Measurements from ENCODE around the gene HS3ST2.
"Not testable (repeated sequence)": the region's sequence is repeated elsewhere in the genome, so short reads cannot be mapped to it uniquely, and the experiment has no call there.

The HS3ST2 gene

DNA sequence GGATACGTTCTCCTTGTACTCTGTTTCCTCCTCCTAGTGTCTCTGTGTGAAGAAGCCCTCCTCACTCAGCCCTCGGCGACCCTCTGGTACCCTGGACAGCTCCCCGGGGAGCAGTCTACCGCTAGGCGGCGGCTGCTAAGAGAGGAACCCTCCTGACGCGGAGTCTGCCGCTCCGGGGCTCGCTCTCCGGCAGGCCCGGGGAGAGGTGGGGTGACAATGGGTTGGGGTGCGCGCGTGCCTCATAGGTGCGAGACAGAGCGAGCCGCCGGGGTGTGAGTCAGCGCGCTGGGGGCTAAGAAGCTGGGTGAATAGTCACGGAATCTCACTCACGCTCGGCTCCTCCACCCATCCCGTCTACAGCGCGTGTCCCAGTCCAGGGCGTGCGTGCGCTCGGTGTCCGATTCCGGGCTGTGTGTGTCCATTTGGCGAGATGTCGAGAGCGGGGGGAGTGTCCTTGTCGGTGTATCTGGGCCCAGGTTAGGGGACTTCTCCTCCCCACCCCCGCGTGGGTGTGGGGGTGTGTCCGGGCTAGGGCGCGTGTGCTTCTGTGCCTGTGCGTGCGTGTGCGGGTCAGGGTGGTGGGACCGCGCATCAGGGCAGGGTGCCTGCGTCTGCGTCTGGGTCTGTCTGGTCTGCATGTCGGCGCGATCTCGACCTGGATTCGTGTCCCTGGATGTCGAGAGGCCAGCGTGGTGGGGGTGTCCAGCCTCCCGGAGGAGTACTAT is 577 bp upstream of the HS3ST2 start:
- peak; percentile 4 for DNase-seq (ENCODE audit: low read depth)

DNA sequence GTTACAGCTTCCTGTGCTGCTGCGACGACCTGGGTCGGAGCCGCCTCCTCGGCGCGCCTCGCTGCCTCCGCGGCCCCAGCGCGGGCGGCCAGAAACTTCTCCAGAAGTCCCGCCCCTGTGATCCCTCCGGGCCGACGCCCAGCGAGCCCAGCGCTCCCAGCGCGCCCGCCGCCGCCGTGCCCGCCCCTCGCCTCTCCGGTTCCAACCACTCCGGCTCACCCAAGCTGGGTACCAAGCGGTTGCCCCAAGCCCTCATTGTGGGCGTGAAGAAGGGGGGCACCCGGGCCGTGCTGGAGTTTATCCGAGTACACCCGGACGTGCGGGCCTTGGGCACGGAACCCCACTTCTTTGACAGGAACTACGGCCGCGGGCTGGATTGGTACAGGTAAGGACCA is 746 bp downstream of the HS3ST2 start:
- no peak for DNase-seq (ENCODE audit: low read depth)

DNA sequence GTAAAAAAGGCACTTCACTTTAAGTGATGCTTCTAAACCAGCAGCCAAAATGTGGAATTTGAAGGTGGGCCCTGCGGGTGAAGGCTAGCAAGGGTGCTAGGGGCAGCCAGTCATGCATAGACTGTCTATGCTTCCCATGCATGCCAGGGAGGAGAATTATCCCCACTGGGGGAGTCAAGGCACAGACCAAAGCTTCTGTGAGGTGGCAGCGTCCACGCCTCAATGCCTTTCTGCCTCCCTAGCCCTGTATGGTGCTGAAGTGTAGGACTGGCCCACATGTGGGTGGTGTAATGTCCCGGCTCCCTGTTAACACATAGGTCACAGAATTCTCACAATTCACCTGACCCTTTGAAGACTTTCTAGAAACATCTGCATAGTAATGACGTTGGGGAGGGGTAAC is 1.9 kb downstream of the HS3ST2 start:
- no peak for DNase-seq (ENCODE audit: low read depth)

DNA sequence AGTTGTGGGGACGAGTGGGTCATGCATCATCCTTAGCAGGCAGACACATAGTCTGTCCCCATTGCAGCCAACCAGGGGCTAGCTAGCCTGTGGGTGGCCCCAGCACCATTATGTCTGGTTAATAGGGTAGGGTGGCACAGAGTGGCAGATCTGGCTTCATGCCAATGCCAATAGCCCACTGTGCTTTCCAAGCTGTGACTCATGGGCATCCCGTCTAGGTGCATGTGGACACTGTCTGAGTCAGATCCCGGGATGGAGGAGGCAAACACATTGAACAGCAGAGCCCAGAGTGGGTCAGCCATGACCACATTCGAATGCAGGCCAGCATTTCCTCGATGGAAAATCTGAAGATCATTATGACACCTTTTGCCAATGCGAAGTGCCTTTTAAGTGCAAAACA is 2.5 kb downstream of the HS3ST2 start:
- no peak for DNase-seq (ENCODE audit: low read depth)

DNA sequence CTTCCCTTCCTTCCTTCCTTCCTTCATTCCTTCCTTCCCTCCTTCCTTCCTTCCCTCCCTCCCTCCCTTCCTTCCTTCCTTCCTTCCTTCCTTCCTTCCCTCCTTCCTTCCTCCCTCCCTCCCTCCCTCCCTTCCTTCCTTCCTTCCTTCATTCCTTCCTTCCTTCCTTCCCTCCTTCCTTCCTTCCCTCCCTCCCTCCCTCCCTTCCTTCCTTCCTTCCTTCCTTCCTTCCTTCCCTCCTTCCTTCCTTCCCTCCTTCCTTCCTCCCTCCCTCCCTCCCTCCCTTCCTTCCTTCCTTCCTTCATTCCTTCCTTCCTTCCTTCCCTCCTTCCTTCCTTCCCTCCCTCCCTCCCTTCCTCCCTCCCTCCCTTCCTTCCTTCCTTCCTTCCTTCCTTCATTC is 4.8 kb downstream of the HS3ST2 start:
- DNase-seq (ENCODE audit: low read depth): not testable (repeated sequence)

DNA sequence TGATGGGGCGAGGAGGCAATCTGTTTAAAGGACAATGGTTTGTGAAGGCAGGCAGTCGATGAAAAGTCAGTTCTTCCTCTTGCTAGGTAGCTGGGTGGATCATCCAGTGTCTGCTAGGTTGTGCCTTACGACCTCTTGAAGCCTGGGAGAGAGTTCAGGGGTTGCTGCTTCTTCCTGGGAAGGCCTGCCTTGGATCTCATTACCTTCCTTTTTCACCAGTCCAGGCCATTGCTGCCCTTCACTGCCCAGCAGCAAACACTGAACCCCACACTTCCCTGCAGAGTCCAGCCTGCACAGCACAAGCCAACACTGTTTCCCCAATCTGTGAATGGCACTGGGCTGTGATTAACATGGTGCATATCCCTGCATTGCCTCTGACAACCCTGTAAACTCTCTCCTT is 24.7 kb downstream of the HS3ST2 start:
- no peak for DNase-seq (ENCODE audit: low read depth)

DNA sequence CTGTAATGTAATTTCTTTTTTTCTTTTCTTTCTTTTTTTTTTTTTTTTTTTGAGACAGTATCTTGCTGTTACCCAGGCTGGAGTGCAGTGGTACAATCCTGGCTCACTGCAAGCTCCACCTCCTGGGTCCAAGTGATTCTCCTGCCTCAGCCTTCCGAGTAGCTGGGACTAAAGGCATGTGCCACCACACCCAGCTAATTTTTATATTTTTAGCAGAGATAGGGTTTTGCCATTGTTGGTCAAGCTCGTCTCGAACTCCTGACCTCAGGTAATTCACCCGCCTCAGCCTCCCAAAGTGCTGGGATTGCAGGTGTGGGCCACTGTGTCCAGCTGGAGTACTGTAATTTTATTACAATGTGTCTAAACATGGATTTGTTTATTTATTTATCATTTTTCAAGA is 28.1 kb downstream of the HS3ST2 start:
- not testable (repeated sequence) for DNase-seq (ENCODE audit: low read depth)

DNA sequence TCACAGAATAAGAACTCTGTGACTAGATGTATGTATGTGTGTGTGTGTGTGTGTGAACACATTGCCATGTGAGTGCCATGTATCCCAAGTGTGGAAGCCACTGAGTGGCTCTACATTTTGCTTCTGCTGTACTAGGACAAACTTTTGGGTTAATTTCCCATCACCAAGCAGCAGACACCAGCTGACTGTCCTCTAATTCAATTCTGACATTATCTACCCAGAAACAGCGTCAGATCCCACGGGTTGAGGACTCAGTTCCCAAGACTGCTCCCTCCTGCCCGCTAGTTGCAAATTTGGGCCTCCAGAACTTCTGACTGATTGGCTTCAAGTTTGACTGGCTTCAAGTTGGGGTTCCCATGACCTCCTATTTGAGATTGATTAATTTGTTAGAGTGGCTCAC is 29.2 kb downstream of the HS3ST2 start:
- DNase-seq (ENCODE audit: low read depth): no peak

DNA sequence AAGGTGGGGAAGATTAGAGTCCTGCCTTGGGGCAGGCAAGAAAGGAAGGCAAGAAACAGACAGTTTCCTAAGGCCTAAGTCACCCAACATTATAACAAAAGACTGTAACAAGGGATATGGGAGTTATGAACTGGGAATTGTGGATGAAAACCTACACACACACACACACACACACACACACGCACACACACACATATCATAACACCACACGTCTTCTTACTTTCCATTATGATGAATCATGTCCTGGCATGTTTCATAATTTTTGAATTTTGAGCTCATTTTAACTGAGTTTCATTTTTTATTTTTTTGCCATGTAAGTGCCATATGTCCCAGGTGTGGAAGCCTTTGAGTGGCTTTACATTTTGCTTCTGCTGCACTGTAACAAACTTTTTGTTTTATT is 29.9 kb downstream of the HS3ST2 start:
- DNase-seq (ENCODE audit: low read depth): no peak

DNA sequence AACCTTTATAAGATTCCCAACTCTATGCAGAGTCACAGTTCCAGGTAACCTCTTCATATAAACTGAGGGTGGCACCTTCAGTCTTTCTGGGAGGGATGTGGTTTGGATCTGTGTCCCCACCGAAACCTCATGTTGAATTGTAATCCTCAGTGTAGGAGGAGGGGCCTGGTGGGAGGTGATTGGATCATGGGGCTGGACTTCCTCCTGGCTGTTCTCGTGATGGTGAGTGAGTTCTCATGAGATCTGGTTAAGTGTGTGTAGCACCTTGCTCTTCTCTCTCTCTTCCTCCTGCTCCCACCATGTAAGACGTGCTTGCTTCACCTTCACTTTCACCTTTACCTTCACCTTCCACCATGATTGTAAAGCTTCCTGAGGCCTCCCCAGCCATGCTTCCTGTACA is 30.5 kb downstream of the HS3ST2 start:
- DNase-seq (ENCODE audit: low read depth): no peak

DNA sequence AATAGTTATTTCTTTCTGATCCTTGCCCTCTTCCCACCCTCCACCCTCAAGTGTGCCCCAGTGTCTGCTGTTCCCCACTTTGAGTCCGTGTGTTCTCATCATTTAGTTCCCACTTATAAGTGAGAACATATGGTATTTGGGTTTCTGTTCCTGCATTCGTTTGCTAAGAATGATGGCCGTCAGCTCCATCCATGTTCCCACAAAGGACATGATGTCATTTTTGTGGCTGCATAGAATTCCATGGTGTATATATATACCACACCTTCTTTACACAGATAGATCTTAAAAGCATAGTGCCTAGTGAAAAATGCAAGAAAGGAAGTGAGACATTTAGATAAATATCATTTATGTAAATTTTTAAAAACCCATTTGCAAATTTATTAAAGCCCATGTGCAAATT is 33.1 kb downstream of the HS3ST2 start:
- DNase-seq (ENCODE audit: low read depth): no peak

DNA sequence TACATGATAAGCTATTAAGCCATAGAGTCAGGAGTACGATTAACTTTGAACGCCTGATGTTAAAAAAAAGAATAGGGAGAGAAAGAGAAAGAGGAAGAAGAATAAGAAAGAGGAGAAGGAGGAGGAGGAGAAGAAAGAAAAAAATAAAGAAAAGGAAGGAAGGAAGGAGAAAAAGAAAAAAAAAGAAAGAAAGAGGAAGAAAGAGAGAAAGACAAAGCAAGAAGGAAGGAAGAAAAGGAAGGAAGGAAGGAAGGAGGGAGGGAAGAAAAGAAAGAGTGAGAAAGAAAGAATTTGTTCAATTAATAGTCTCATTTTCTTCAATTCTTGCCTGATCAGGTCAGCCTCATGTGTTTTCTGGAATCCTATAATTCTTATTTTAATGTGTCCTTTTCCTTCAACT is 33.7 kb downstream of the HS3ST2 start:
- DNase-seq (ENCODE audit: low read depth): no peak

DNA sequence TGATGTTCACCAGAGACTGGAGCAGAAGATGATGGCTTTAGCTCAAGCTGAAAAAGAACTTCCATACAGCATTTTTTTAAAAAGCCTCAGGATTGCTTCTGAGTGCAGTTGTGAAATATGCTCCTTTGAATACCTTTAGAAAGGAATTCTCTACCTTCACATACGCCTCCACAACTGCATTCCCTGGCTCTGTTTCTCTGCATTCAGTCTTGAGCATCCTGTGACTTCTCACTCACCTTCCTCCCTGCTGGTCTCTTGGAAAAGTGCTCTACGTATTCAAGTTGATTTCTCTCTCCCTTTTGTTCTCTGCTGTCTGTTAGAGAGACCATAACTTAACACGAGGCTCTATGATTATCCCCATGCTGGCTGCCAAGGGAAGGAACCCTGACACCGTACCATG is 34.5 kb downstream of the HS3ST2 start:
- DNase-seq (ENCODE audit: low read depth): no peak

DNA sequence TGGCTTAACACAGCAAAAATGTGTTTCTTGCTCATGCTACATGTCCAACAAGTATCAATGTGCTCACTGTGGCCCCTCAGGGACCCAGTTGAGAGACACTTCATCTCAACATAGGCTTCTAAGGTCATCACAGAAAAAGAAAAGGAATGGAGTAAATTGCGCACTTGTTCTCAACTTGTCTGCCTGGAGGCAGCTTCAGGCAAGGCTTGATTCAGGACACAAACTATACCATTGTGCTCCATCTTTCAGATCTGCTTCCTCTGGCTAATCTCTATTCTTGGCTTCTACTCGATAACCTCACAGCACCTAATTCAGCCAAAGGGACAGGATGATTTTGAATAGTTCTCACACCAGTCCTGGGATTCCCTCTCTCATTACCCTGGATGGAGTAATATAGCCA is 35.6 kb downstream of the HS3ST2 start:
- no peak for DNase-seq (ENCODE audit: low read depth)

DNA sequence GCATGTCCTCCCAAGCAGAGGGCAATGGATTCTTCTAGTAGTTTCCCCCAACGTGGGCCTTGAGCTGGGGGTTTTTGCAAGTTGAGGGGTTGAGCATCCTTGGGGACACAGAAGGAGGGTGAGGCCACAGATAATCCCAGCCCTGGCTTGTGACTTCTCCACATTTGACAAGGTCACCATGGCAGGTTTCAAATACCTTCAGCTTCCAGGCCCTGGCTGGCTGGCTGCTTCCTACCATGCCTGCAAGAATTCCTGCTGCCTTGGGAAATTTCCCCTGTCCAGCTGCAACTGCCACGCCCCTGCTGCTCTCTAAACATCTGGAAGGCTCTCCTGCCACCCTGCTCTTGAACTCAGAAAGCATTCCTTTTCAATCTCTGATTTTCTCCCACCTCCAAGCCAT is 41.3 kb downstream of the HS3ST2 start:
- DNase-seq (ENCODE audit: low read depth): no peak

DNA sequence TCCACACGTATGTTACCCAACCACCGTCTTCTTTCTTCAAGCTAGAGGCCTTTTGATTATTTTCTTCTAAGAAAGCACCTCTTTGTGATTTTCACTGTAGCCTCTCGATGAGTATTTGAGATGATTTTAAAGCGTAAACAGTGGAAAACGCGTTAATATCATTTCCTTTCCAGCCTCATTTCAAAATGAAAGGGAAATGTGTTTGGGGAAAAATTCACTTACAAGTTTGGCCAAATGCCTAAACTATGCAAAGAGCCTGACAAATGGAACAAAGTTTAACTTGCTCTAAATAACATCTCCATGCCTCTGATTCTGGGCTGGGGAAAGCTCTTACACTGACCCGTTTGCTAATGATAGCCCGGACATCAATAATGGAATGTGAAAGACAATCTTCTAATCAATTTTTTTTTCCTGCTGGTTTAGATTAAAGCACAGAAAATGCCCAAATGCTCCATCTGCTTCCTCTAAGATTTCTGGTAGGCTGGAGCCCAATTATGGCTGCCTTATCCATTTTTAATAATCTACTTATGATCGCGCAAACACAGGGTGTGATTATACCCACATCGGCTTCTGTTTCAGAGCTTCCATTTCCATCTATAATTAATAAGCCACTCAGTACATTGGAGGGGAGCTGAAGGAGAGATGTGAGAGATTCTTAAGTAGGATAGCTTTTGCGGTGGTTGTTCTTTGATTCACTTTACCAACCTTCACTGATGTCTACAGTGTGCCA is 43.5 kb downstream of the HS3ST2 start:
- DNase-seq (ENCODE audit: low read depth): no peak

DNA sequence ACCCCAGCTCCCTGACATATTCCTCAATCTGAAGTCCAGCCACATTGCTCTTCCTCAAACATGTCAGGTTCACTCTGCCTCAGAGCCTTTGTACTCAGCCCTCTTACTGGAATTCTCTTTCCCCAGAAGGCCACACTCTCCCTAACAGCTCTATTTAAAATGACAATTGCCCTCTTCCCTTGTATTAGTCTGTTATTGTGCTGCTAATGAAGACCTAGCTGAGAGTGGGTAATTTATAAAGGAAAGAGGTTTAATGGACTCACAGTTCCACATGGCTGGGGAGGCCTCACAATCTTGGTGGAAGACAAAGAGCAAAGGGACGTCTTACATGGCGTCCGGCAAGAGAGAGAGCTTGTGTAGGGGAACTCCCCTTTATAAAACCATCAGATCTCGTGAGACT is 46.0 kb downstream of the HS3ST2 start:
- no peak for DNase-seq (ENCODE audit: low read depth)

DNA sequence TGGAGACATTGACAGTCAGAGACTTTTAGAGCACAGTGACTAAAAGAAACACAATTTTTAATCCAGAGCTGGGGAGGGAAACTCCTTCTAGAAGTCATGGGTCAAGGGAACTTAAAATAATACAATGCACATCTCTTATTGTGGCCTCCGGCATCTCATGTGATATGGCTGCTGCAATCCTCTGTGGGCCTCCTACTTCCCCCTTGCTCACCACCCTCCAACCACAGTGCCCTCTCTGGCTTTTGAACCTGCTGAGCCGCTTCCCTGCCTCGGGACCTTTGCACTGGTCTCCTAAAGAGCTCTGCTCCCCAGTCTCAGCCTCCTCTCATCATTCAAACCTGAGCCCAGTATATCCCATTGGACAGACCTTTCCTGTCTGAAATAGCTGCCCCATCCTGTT is 47.6 kb downstream of the HS3ST2 start:
- DNase-seq (ENCODE audit: low read depth): no peak

DNA sequence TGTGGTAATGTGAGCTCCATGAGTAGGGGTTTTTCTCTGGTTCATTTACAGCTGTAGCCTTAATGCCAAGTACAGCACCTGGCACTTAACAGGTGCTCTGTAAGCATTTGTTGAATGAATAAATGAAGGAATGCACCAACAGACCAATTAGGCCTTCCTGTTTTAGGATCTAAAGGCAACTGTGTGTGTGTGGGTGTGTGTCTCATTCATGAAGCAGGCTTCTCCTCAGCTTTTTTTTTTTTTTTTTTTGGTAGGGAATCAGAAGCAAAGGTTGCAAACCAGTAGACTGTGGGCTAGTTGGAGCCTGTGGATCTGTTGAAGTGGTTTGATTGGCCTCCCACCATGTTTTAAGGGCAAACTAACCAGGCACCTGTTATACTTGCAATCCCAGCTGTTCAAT is 48.1 kb downstream of the HS3ST2 start:
- no peak for DNase-seq (ENCODE audit: low read depth)

DNA sequence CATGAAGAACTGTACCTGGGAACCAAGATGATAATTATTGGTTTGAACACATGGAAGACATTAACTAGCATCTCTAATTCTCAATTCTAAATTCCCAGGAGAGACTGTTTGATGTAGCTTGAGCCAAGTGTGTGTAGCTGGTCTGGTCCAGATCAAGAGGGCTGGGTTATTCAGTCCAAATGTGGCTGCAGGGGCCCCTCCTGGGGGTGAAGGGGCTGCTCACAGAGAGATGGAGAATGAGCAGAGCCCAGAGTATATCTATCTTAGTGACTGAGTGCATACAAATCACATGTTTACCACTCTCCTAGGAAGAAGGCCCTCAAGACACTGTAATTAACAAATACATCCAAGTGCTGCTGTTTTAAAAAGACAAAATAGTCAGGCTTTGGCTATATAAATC is 50.4 kb downstream of the HS3ST2 start:
- DNase-seq (ENCODE audit: low read depth): no peak

DNA sequence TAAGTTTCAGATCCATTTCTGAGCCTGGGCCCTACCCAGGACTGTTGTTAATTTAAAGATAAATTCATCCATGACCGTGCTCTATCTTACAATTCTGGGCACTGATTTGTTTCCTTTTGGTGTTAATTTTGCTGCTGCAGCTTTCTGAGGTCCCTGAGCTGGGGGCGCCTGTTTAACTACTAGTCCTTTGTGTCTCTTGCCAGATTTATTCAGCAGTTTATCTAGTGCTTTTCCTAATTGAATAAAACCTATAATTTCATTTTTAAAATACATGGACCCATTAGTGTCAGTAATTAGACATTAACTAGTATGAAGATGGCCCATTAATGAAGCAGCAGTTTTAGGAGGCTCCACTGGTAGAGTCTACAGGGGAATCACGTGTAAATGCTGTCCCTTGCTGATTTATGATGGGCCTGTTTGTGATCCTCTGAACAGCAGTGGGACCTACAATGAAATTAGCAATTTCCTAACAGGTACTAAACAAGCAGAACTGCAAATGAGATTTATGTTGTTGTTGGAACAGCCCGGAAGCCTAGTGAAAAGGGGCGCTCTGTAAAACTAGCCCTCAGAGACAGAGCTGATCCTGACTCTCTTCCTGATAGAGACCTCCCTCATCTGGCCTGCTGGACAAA is 54.7 kb downstream of the HS3ST2 start:
- DNase-seq (ENCODE audit: low read depth): no peak

DNA sequence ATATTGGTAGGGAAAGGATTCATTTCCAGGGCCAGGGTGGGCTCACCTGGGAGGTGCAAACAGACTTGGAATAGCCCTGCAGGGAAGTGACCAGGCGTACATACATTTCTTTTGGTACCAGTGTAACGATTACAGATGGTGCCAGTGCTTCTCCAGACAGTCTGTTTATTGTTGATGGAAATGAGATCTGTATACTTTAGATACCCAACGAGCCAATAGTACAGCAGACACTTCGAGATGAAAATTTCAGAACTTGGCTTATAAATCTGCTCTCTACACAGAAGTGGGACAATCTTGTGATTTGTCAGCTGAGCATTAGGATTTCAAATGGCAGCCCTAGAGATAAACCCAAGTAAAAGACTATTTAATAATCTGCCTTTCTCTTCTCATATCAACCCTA is 57.9 kb downstream of the HS3ST2 start:
- no peak for DNase-seq (ENCODE audit: low read depth)

DNA sequence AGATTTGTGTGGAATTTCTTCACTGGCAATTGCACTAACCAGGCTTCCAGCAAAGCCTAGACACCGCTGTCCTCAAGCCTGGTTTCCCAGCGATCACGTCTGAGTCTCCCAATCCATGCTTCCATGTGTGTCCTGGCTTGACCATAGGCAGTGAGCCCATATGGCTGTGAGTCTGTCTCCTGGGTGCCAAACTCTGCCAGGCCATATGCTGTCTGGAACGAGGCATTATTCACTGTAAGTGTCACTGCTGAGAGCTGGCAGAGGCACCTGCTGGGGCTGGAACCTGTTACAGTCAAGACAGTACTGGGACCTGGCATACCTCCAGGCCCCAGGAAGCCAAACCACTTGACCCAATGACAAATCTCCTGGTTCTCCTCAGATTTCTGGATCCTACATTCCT is 60.4 kb downstream of the HS3ST2 start:
- DNase-seq (ENCODE audit: low read depth): no peak

DNA sequence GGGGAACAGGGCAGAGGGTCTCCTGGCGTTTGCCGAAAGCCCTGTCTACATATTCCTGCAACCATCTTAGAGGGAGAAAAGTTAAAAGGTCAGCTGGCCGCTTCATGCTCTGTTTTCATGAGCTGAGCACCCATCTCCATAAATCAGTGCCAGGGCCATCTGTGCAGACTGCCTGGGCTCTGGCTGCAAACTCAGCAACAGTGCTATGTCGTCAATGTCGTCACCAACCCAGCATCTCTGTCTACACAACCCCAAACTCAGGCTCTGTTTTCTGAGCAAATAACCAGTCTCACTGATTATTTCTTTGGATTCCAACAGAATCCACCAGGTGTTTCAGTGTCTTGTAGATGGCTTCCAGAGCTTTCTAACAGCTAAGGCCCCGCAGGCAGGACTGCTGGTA is 65.0 kb downstream of the HS3ST2 start:
- no peak for DNase-seq (ENCODE audit: low read depth)
